GM10847 (cell line): ENCODE results near the gene CYP2R1.

Experiments
- POLR2A ChIP-seq: IDR thresholded peaks from 2 replicates; pipeline ENCODE4 v1.6.1; 2011; ENCODE audit not compliant: insufficient read length; ENCODE audit errors: extremely low read depth

Gene CYP2R1

GRCh38 chr11:14892036-14892556 lies at the start of gene CYP2R1:
Gene CYP2R1 (minus strand): TSS chr11:14892231. CDS start chr11:14892205, 26 bp downstream.
- TF ChIP-seq POLR2A, result no peak

- no peak for TF ChIP-seq POLR2A
Observed at GRCh38 chr11:14938936-14939335, 46.9 kb upstream of the CYP2R1 start.

GRCh38 chr11:14934641-14935351 lies 42.8 kb upstream of the CYP2R1 start:
- no peak for TF ChIP-seq POLR2A

- TF ChIP-seq POLR2A, result no peak
Observed at GRCh38 chr11:14932447-14932846, 40.4 kb upstream of the CYP2R1 start.

- TF ChIP-seq POLR2A, result no peak
Observed at GRCh38 chr11:14930369-14930768, 38.3 kb upstream of the CYP2R1 start.

- TF ChIP-seq POLR2A, result no peak
Observed at GRCh38 chr11:14927146-14927545, 35.1 kb upstream of the CYP2R1 start.

GRCh38 chr11:14924318-14924717 lies 32.3 kb upstream of the CYP2R1 start:
- no peak for TF ChIP-seq POLR2A

GRCh38 chr11:14916403-14916802 lies 24.4 kb upstream of the CYP2R1 start:
- TF ChIP-seq POLR2A, result no peak

GRCh38 chr11:14914536-14914935 lies 22.5 kb upstream of the CYP2R1 start:
- no peak for TF ChIP-seq POLR2A

GRCh38 chr11:14908214-14908880 lies 16.3 kb upstream of the CYP2R1 start:
- no peak for TF ChIP-seq POLR2A

GRCh38 chr11:14907411-14908213 lies 15.6 kb upstream of the CYP2R1 start:
- no peak for TF ChIP-seq POLR2A

GRCh38 chr11:14906993-14907392 lies 15.0 kb upstream of the CYP2R1 start:
- no peak for TF ChIP-seq POLR2A

GRCh38 chr11:14906578-14906977 lies 14.5 kb upstream of the CYP2R1 start:
- TF ChIP-seq POLR2A, result no peak

GRCh38 chr11:14905104-14906033 lies 13.3 kb upstream of the CYP2R1 start:
- TF ChIP-seq POLR2A, result no peak

GRCh38 chr11:14904745-14905103 lies 12.7 kb upstream of the CYP2R1 start:
- no peak for TF ChIP-seq POLR2A
